Activated naive CD4-positive, alpha-beta T cell treated with anti-CD3 and anti-CD28 coated beads, Interleukin-2, amount 50 U/mL, for 24 hours (primary cell): ENCODE results near the gene BTD.

Experiments
- H3K27ac Mint-ChIP-seq: one replicate; pipeline ENCODE4 v1.8.0; 2021; ENCODE audit warnings: mild to moderate bottlenecking, mixed read lengths
- H3K27me3 Mint-ChIP-seq: one replicate; pipeline ENCODE4 v1.8.0; 2021; ENCODE audit warnings: mixed read lengths
- H3K36me3 Mint-ChIP-seq: one replicate; pipeline ENCODE4 v1.8.0; 2021; ENCODE audit warnings: mixed read lengths
- H3K4me1 Mint-ChIP-seq: one replicate; pipeline ENCODE4 v1.8.0; 2021; ENCODE audit warnings: mixed read lengths
- H3K4me3 Mint-ChIP-seq: one replicate; pipeline ENCODE4 v1.8.0; 2021; ENCODE audit warnings: mild to moderate bottlenecking, mixed read lengths
- H3K9me3 Mint-ChIP-seq: one replicate; pipeline ENCODE4 v1.8.0; 2021; ENCODE audit warnings: mixed read lengths

BTD gene

GRCh38 chr3:15623535-15624440, 22.2 kb downstream of the BTD start:
- Mint-ChIP-seq H3K4me1 (peaks cover 42% of the 10 kb centered on the region), H3K27ac (peak overlapping the region; percentile 98), H3K9me3 (peaks cover 24% of the 10 kb centered on the region), H3K27me3 (no peaks in the 10 kb centered on the region), H3K4me3 (peak overlapping the region; percentile 87), H3K36me3 (peaks cover 40% of the 10 kb centered on the region)

- Mint-ChIP-seq H3K4me1 (peaks cover 44% of the 10 kb centered on the region), H3K36me3 (peaks cover 4% of the 10 kb centered on the region), H3K27ac (no peak overlapping the region), H3K27me3 (no peaks in the 10 kb centered on the region), H3K9me3 (no peaks in the 10 kb centered on the region), H3K4me3 (no peak overlapping the region)
These were observed 27.4 kb downstream of the BTD start for GRCh38 chr3:15628967-15629366.

- Mint-ChIP-seq H3K4me3 (peak overlapping the region; percentile 23), H3K27ac (peak overlapping the region; percentile 63), H3K36me3 (peaks cover 3% of the 10 kb centered on the region), H3K4me1 (peaks cover 38% of the 10 kb centered on the region), H3K9me3 (no peaks in the 10 kb centered on the region), H3K27me3 (no peaks in the 10 kb centered on the region)
These were observed 28.5 kb downstream of the BTD start for GRCh38 chr3:15629860-15630597.

- Mint-ChIP-seq H3K4me3 (peak overlapping the region; percentile 23), H3K9me3 (no peaks in the 10 kb centered on the region), H3K27ac (no peak overlapping the region), H3K27me3 (no peaks in the 10 kb centered on the region), H3K4me1 (peaks cover 34% of the 10 kb centered on the region), H3K36me3 (peaks cover 3% of the 10 kb centered on the region)
These were observed 29.3 kb downstream of the BTD start for GRCh38 chr3:15630646-15631350.

- Mint-ChIP-seq H3K27ac (no peak overlapping the region), H3K9me3 (no peaks in the 10 kb centered on the region), H3K36me3 (peaks cover 3% of the 10 kb centered on the region), H3K4me1 (peaks cover 38% of the 10 kb centered on the region), H3K4me3 (no peak overlapping the region), H3K27me3 (no peaks in the 10 kb centered on the region)
These were observed 30.1 kb downstream of the BTD start for GRCh38 chr3:15631426-15632211.

GRCh38 chr3:15632212-15632580, 30.7 kb downstream of the BTD start:
- H3K27me3 Mint-ChIP-seq = no peaks in the 10 kb centered on the region
- H3K36me3 Mint-ChIP-seq = peaks cover 3% of the 10 kb centered on the region
- H3K9me3 Mint-ChIP-seq = no peaks in the 10 kb centered on the region
- H3K4me1 Mint-ChIP-seq = peaks cover 40% of the 10 kb centered on the region
- no peak overlapping the region for H3K27ac Mint-ChIP-seq
- no peak overlapping the region for H3K4me3 Mint-ChIP-seq

GRCh38 chr3:15633159-15633558, 31.6 kb downstream of the BTD start:
- no peak overlapping the region for H3K27ac Mint-ChIP-seq
- peaks cover 46% of the 10 kb centered on the region for H3K4me1 Mint-ChIP-seq
- H3K9me3 Mint-ChIP-seq = no peaks in the 10 kb centered on the region
- H3K4me3 Mint-ChIP-seq = no peak overlapping the region
- no peaks in the 10 kb centered on the region for H3K27me3 Mint-ChIP-seq
- peaks cover 1% of the 10 kb centered on the region for H3K36me3 Mint-ChIP-seq

GRCh38 chr3:15633766-15634598, 32.4 kb downstream of the BTD start:
- H3K27ac Mint-ChIP-seq = no peak overlapping the region
- peaks cover 47% of the 10 kb centered on the region for H3K4me1 Mint-ChIP-seq
- peaks cover 1% of the 10 kb centered on the region for H3K36me3 Mint-ChIP-seq
- no peaks in the 10 kb centered on the region for H3K27me3 Mint-ChIP-seq
- H3K9me3 Mint-ChIP-seq = no peaks in the 10 kb centered on the region
- no peak overlapping the region for H3K4me3 Mint-ChIP-seq

- Mint-ChIP-seq H3K9me3 (no peaks in the 10 kb centered on the region), H3K27ac (no peak overlapping the region), H3K4me1 (peaks cover 47% of the 10 kb centered on the region)
These were observed 33.1 kb downstream of the BTD start for GRCh38 chr3:15634671-15635070.

GRCh38 chr3:15635121-15635661, 33.6 kb downstream of the BTD start:
- Mint-ChIP-seq H3K27me3 (no peaks in the 10 kb centered on the region), H3K4me1 (peaks cover 42% of the 10 kb centered on the region), H3K27ac (no peak overlapping the region), H3K9me3 (no peaks in the 10 kb centered on the region), H3K4me3 (no peak overlapping the region), H3K36me3 (peaks cover 1% of the 10 kb centered on the region)

More at GRCh38 chr3:15634671-15635070, 33.1 kb downstream of the BTD start:
- Mint-ChIP-seq H3K4me3 (no peak overlapping the region), H3K36me3 (peaks cover 1% of the 10 kb centered on the region), H3K27me3 (no peaks in the 10 kb centered on the region)

- H3K36me3 Mint-ChIP-seq = peaks cover 1% of the 10 kb centered on the region
- peak overlapping the region; percentile 6 for H3K27ac Mint-ChIP-seq
- H3K4me3 Mint-ChIP-seq = peak overlapping the region; percentile 5
- H3K9me3 Mint-ChIP-seq = no peaks in the 10 kb centered on the region
- no peaks in the 10 kb centered on the region for H3K27me3 Mint-ChIP-seq
- peaks cover 33% of the 10 kb centered on the region for H3K4me1 Mint-ChIP-seq
These were observed 34.6 kb downstream of the BTD start for GRCh38 chr3:15636028-15636709.

GRCh38 chr3:15637131-15637951, 35.8 kb downstream of the BTD start:
- Mint-ChIP-seq H3K27ac (no peak overlapping the region), H3K9me3 (no peaks in the 10 kb centered on the region), H3K4me1 (peaks cover 35% of the 10 kb centered on the region), H3K27me3 (no peaks in the 10 kb centered on the region), H3K4me3 (no peak overlapping the region), H3K36me3 (peaks cover 10% of the 10 kb centered on the region)
